ENCODE data around the gene BEAN1. TPM values are rescaled to one million over a fixed set of nuclear protein-coding genes. Genes with fewer than 3 reads are reported as not detected.

Gene BEAN1
- total RNA-seq, 1 experiment from 2014 or later, result 0.24 TPM

DNA sequence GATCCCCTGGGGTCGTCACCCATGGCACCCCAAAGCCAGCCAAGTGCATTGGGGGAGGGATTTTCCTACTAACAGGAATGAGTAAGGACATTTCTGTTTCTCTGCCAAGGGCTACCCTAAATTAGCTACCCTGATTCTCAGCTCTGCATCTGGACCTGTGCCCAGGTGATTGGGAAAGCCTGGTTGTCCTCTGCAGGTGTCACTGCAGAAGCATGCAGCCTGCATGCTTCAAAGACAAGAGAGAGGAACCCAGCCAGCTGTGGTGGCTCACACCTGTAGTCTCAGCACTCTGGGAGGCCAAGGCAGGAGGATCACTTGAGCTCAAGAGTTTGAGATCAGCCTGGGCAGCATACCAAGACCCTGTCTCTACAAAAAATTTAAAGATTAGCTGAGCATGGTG, 19.6 kb downstream of the BEAN1 start:
- Histone ChIP-seq H4K8ac (replicated peaks; ENCODE audit: insufficient read length, low read depth, low read length) (no peak overlapping the region), H4K20me1 (ENCODE audit: control insufficient read depth, insufficient read depth, insufficient read length) (no peaks in the 10 kb centered on the region), H3K23ac (ENCODE audit: insufficient read length, low read depth, low read length) (no peak overlapping the region), H3K4me1 (ENCODE audit: insufficient read depth, low read length) (no peaks in the 10 kb centered on the region), H3K18ac (ENCODE audit: insufficient read length, low read depth, low read length) (no peak overlapping the region), H3K4ac (ENCODE audit: low read depth, low read length) (no peak overlapping the region), H3K27ac (ENCODE audit: insufficient read length, low read depth, low read length) (no peak overlapping the region), H3K9ac (ENCODE audit: extremely low read depth, insufficient read length, low read length) (no peak overlapping the region), H4K91ac (ENCODE audit: insufficient read length, low read depth, low read length) (no peak overlapping the region), H2AFZ (ENCODE audit: low read length) (no peak overlapping the region), H2BK20ac (ENCODE audit: low read depth, low read length, poor library complexity, severe bottlenecking) (no peak overlapping the region), H3K27me3 (ENCODE audit: insufficient read depth, low read length) (no peaks in the 10 kb centered on the region), H3K14ac (ENCODE audit: insufficient read depth, low read length) (no peak overlapping the region), H2BK12ac (ENCODE audit: insufficient read length, low read depth, low read length) (no peak overlapping the region), H2AK5ac (ENCODE audit: insufficient read length, low read length) (no peak overlapping the region), H3K9me3 (ENCODE audit: control insufficient read depth, low read depth, low read length) (no peaks in the 10 kb centered on the region), H2BK5ac (ENCODE audit: insufficient read length, low read length) (no peak overlapping the region), H3K4me2 (ENCODE audit: insufficient read depth, insufficient read length, low read length) (no peak overlapping the region), H4K5ac (ENCODE audit: insufficient read length, low read depth, low read length) (no peak overlapping the region), H3K79me1 (ENCODE audit: insufficient read depth, low read depth, low read length, poor library complexity, severe bottlenecking) (no peaks in the 10 kb centered on the region), H3K79me2 (ENCODE audit: insufficient read depth, low read length) (no peaks in the 10 kb centered on the region), H3K23me2 (ENCODE audit: insufficient read length, low read depth, low read length, poor library complexity, severe bottlenecking) (no peaks in the 10 kb centered on the region), H2BK120ac (ENCODE audit: low read depth, low read length, poor library complexity, severe bottlenecking) (no peak overlapping the region), H3T11ph (ENCODE audit: low read length) (no peak overlapping the region), H2BK15ac (ENCODE audit: low read depth, low read length) (no peak overlapping the region), H3K56ac (ENCODE audit: insufficient read length, low read depth, low read length) (no peak overlapping the region)
- Mint-ChIP-seq H3K27ac (no peak overlapping the region), H3K4me3 (no peak overlapping the region), H3K27me3 (ENCODE audit: low read depth) (peaks cover 26% of the 10 kb centered on the region), H3K9me3 (no peaks in the 10 kb centered on the region), H3K4me1 (peaks cover 5 to 7% of the 10 kb centered on the region in 2 experiments; a peak in 3 of 4 replicates), H3K36me3 (ENCODE audit: insufficient read depth in 1 of 3, low read depth in 3 of 3) (no peaks in the 10 kb centered on the region)
- DNase-seq, result no peak
- no CpG with 5 or more reads among the region's 1 CpG for WGBS (ENCODE audit: extremely low coverage, insufficient read length, low lambda C conversion rate)
- TF ChIP-seq, protein P1, sequence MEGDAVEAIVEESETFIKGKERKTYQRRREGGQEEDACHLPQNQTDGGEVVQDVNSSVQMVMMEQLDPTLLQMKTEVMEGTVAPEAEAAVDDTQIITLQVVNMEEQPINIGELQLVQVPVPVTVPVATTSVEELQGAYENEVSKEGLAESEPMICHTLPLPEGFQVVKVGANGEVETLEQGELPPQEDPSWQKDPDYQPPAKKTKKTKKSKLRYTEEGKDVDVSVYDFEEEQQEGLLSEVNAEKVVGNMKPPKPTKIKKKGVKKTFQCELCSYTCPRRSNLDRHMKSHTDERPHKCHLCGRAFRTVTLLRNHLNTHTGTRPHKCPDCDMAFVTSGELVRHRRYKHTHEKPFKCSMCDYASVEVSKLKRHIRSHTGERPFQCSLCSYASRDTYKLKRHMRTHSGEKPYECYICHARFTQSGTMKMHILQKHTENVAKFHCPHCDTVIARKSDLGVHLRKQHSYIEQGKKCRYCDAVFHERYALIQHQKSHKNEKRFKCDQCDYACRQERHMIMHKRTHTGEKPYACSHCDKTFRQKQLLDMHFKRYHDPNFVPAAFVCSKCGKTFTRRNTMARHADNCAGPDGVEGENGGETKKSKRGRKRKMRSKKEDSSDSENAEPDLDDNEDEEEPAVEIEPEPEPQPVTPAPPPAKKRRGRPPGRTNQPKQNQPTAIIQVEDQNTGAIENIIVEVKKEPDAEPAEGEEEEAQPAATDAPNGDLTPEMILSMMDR (conservative IDR thresholded peaks at IDR 0.05), result no peak
